Inferior parietal cortex (tissue), 1 donor: ENCODE measurements around the gene TMEM132C.

ENCODE experiments used
- DNase-seq: peaks from one replicate; pipeline ENCODE4 v3.0.0-alpha.2; 2016; ENCODE audit errors: extremely low spot score

Gene TMEM132C

DNA sequence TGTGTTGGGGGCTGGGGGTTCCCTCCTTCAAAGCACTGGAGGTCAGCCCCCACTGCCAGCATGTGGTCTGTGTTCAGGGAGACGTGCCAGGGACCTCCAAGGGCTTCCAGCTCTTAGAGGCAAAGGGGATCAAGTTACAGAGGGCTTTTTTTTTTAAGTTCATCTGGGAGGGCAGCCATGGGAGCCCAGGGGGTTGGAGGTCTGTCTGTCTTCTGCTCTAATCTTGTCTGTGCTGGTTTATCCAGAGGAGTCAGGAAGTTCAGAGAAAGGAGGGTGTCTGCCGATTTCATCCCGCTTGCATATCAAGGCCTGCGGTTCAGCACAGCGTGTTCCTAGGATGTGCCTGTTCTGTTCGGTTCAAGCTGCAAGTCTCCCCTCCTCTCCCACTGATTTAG, 72.2 kb downstream of the TMEM132C start:
- DNase-seq, result no peak

DNA sequence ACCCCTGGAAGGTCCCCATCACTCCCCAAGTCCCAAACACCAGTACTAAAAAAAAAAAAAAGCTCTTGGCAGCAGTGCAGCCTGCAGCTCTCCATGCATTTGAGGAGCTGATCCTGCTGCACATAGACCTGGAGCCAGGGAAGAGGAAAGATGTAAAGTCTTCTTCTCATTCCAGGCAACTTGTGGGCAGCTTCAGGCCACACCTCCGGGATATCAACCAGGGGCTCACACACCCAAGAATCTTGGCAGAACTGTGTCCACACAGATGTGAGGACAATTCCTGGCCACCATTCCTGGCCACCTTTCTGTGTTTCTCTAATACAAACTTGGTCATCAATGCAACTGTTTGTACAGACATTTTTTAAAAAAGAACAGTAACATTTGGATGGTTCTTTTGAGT, 72.7 kb downstream of the TMEM132C start:
- no peak for DNase-seq

DNA sequence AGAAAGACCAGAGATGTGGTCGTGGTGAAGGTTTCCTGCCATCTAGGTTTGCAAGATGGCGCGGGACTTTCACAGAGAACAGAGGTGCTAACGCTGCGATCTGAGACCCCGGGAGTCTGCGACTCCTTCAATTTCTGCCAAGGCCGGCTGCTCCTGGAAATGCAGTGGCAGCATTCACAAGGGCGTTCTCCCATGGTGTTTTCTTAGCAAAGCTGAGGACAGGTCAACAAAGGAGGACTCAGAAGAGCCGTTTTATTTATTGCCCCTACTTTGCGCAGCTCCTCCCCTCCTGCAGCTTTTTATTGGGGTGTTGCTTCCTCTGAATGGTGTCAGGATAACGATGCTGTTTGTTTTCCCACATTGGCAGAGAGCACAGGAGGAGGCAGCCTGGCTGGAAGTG, 86.3 kb downstream of the TMEM132C start:
- no peak for DNase-seq

DNA sequence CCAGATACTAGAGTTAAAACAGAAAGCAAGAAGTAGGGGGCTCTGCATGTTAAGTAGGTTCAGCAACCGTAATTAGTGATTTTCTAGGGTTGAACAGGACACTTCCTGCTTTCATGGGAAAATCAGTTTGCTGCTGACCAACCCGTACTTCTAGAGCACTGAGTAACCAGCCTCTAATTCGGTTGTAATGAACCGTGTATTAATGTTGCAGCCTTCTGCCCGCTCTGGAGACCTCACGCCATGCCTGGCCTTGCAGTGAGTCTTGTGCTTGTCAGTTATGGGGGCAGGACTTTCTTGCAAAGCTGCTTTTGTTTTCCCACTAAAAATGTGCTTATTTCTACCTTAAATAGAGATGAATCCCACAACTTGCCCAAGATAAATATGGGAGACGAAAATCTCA, 89.6 kb downstream of the TMEM132C start:
- no peak for DNase-seq

DNA sequence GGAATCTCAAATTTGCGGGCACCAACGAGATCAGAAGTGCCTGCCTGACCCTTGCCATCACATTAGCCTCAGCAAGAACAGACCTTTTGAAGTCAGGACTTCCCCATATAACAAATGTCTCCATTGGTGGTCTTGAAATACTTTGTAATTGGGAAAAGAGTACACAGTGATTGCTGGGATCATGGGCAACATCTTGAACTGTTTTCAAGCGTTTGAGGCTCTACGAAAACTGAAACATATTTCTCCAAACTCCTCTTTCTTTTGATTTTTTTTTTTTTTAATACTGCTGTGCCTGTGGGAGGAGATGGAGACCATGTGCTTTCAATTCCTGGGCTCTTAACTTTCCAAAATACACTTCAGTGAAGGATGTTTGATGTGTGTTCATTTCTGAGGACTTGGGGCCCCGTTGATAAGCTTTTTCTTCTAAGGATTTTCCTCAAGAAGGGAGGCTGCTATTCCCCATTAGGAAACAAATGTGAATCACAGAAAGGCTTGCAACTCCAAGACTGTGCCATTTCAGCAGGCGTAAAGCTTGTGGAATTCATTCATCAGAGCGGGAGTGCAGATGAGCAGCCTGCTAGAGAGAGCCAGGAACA, 94.5 kb downstream of the TMEM132C start:
- no peak for DNase-seq

DNA sequence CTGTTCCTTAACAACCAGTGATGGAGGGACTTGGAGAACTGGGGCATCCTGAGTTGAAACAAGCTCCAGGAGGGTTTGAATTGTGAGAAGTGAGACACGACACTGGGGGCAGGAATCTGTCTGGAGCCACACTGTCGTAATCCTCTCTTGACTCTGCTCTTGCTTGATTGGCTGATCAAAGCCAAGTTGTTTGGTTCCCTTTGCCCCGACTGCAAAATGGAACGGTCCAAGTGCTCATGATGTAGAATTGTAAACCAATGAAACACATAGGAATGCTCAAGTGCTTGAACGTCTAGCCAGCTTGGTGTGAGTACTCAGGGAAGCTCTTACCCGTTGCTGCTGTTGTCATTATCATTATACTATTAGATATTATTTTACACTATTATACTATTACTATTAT, 98.1 kb downstream of the TMEM132C start:
- DNase-seq, result no peak

DNA sequence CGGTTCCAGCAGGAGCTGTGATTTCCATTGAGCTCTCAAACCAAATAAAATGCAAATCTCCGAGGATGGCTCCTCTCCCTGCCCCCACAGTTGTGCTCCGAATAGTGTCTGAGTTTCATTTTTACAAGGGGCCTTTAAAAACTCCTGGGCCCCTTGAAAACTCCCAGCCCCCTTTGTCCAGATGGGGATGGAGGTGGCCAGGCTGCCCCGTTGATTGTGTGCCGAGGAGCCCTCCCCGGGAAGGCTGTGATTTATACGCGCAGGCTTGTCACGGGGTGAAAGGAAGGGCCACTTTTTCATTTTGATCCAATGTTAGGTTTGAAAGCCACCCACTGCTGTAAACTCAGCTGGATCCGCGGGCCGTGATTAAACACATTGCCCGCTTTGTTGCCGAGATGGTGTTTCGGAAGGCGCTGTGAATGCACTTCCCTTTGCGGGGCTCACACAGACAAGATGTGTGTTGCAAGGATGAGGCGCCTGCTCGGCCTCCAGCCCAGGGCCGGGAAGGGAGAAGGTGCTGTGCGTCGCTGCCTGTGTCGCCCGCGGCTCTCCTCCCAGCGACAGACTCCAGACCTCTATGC, 98.8 kb downstream of the TMEM132C start:
- peak; percentile 52 for DNase-seq

DNA sequence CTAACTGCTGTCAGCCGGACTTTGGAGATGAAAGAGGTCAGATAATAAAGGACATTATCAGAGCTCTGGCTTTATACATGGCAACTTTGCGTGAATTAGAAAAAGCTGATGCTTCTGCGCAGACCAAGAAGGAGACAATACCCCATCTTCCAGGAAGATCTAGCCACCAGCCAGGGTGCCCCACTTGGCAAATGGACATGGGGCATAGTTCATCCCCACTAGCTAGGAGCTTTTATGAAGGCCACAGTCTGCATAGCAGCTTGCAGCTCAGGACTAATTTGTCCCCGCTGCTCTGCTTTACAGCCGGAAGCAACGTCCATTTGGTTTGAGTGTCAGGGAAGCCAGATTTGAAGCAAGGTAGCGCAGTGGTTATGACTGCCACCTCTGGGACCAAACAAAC, 101.0 kb downstream of the TMEM132C start:
- no peak for DNase-seq

DNA sequence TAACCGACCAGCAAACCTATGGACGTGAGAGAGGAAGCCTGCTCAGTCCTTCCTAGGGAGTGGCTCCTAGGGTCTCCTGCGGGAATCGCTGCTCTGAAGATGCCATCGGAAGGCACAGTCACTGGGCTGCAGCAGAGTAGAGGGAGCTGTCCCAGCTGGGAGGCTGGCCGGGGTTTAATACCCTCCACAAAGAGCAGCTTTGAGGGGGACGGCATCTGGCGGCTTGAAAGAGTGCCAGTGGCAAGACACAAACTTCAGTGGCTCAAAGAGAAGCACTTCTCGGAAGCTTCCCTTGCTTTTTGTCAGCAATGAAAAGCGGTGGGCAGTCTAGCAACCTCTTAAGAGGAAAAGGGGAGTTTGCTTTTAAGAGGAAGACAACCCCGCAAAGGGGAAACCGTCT, 114.6 kb downstream of the TMEM132C start:
- DNase-seq, result peak; percentile 55

DNA sequence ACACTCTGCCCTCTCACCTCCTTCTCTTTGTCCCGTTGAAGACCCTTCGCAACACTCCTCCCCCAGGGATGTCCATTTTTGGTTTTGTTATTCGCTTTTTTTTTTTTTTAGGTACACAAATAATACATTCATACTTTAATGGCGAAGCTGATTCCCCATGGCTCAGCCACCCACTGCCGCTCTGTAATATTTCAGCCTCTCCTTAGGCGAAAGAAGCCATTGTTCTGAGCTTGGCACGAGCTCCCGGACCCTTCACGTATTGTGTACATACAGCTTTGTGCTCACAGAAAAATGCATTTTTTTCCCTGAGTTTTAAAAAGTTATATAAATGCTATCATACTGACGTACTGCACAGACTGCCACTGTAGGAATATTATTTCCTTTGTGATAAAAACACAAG, 115.0 kb downstream of the TMEM132C start:
- DNase-seq, result peak; percentile 67

DNA sequence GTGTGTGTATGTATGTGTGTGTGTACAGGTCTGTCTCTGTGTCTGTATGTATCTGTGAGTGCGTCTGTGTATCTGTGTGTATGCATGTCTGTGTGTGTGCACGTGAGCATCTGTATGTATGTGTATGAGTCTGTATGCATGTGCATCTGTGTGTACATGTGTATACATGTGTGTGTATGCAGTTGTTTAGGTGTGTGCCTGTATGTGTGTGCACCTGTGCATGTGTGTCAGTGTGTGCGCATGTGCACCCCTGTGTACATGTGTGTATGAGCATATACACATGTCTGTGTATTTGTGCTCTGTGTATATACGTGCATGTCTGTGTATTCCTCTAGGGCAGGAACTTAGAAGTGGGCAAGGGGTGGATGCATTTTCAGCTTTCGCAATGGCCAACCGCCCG, 116.0 kb downstream of the TMEM132C start:
- DNase-seq, result no peak

DNA sequence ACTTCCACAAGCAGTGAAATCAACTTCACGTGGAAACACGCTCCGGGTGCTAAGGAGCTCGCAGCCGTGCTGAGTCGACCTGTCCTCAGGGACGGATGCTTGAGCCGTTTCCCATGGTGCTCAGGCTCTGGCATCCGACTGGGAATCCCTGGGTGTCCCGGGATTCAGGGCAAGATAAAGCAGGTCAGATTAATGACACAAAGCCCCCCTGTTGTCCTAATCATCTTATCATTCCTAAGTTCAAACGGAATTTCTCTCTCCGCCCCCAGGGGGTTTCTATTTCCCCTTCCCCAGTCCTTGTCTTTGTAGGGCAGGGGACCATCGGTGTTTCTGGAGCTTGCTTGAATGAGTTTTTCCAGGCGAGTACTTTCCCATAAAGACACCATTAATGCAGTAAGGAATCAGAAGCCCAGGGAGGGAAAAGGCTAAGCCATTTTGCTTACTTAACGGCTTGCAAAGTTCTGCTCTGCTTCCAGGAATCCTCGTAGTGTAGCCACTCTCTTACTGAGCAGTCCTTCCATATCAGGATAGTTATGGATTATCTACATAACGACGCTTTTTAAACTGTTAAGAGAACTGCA, 116.5 kb downstream of the TMEM132C start:
- no peak for DNase-seq

DNA sequence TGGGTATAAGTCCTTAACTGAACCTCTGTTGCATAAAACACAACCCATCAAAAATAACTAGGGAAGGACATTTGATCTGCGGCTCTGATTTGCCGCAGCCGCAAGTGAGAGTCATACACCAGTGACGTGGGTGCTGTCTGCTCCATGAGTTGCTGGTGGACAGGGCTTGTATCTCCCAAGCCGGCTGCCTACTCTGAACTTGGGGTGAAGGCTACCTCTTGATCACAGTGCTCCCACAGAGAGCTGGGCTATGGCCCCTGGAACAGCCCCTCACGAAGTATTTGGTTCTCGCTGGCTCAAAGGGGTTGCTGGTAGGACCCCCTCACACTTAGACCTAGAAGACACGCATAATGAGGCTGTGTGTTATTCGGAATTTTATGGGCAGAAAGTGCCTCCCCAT, 118.8 kb downstream of the TMEM132C start:
- DNase-seq, result no peak

DNA sequence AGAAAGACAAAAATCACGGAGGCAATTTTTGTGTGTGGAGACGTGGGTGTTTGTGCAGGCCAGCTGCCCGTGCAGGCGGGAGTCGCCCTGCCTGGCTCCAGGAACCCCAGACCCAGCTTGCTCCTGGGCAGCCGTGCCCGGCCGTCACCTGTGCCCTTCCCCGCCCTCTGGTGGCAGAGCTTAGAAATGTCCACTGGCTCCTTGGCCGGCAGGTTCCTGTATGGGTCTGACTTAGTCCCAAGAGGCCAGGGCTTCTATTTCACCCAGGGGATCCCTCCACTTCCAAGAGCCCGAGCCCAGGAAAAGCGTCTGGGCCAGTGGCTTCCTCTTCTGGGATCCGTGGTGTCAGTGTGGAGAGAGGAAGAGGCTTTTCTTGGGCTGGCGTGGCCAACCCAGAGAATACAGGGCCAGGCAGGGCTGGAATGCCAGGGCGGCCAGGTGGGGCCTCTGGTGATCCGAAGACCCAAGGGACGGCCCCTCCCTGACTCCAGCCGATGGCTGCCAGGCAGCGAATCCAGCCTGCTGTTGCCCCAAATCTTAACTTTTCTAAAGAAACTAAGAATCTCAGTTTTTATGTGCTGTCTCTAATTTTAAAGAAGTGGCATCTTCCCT, 120.9 kb downstream of the TMEM132C start:
- peak; percentile 48 for DNase-seq

DNA sequence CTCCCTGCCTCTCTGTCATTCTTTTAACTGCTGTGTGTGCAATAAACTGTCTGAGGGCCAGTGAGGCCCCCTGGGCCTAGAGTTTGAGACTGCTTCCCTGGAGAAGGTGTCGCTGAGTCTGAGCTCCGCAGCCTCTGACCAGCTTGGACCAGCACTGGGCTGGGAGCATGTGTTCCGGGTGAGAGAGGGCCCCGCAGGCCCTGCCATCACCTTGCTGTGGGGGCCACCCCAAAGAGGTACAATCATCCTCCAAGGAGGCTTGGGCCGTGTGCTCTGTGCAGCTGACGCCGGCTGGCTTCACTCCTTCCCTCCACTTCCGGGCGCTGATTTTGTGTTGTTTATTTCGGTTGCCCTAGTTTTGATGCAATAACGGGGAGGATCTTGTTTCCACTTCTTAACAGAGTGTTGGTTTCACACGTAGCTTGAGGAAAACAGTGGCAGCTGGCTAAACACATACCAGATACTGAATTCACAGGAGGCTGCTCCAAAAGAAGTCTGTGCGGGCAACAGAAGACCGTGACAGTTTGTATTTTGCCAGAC, 121.6 kb downstream of the TMEM132C start:
- peak; percentile 34 for DNase-seq

DNA sequence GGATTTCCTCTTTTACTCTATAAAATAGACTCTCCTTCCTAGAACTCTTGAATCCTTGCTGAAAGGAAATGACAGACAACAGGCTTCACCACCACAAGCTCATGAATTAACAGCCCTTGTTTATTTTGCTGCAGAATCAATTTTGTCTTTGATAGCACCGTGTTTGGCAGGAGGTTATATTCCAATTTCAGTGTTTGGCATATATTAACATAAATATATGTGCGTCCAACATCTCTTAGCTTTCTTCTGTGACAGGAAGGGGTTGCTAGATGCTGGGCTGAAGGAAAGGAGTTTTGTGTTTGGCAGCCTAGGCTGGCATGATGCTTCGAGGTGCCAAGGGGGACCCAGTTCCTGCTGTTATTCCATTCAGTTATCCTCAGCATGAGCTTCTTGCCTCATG, 126.4 kb downstream of the TMEM132C start:
- DNase-seq, result no peak

DNA sequence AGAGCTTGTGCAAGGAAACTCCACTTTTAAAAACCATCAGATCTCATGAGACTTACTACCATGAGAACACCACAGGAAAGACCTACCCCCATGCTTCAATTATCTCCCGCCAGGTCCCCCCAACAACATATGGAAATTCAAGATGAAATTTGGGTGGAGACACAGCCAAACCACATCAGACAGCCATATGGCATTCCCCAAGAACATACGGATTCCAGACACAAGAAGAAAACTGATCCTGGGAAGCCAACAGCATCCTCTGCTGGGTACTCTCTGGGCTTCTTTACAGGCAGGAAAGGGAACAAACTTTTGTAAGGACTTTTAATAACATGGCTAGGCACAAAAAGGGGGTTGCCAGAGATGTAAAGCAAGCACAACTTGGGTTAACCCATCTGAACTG, 127.2 kb downstream of the TMEM132C start:
- no peak for DNase-seq

DNA sequence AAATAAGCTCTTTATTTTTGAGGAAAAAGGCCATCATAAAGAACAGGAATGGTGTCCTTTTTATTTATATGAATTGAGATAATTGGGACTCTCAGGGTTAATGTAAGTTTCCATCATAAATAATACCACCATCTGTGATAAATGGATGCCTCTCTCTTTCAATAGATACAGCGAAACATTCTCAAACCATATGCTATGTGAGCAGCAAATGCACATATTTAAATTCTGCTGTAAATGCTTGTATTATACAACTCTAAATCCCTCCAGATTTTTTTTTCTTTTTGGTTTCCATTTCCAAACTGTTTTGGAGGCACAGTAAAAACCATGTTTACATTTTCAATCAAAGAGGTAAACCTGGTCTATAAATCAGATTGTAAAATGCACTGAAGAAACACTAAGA, 132.3 kb downstream of the TMEM132C start:
- DNase-seq, result no peak

DNA sequence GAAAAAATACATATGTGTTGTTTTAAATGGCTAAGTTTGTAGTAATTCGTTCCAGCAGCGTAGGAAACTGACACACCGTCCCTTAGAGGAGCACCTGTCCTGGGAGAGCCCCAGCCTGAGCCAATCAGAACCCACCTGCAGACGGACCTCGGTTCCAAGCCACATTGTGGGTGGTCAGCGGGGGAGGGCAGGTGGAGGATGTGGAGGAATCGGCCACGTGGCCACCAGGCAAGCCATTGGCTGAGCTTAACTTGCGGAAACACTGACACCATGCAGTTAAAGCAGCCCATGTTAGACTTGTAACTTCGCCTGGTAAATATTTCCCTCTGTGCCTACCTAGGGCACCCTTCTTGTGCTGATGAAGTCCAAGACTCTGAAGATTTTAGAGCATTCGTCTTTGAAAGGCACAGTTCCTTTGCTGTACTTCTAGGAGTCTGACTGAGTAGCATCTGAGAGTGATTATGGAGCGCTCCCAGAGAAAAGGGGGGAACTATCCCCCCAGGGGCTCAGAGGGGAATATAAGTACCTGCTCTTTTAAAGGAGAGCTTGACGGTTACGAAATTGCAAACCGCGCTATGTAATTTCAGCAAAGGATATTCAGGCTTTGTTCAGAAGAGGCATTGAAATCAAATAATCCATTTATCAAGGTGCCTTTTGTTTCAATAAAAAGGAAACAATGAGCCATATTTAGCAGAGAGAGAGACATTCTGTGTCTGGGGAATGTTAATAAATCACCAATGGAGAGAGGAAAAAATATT, 135.7 kb downstream of the TMEM132C start:
- no peak for DNase-seq

DNA sequence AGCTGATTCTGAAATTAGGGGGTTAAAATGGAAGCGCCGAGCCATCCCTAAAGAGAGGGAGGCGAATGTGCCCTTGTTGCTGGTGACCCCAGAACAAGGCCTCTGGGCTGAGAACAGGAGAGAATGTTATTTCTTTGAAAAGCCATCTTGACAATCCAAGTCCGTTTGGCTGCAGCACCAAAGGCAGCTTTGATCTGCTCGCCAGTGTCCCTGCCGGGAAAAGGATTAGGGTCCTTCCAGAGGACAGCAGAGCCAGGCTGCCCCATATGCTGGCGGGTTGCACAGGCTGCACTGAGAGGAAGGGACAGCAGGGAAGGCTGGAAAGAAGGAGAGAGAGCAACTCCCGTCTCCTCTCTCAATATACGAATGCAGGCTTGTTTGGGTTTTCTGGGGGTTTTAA, 141.7 kb downstream of the TMEM132C start:
- no peak for DNase-seq

DNA sequence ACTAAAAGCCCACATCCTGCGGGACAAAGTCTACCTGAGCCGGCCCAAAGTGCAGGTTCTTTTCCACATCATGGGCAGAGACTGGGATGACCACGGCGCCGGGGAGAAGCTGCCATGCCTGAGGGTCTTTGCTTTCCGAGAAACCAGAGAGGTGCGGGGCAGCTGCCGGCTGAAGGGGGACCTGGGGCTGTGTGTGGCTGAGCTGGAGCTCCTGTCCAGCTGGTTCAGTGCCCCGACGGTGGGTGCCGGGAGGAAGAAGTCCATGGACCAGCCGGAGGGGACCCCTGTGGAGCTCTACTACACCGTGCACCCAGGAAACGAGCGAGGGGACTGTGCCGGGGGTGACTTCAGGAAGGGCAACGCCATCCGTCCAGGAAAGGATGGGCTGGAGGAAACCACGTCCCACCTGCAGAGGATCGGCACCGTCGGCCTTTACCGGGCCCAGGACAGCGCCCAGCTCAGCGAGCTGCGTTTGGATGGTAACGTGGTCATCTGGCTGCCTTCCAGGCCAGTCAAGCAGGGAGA, 148.1 kb downstream of the TMEM132C start:
- no peak for DNase-seq

DNA sequence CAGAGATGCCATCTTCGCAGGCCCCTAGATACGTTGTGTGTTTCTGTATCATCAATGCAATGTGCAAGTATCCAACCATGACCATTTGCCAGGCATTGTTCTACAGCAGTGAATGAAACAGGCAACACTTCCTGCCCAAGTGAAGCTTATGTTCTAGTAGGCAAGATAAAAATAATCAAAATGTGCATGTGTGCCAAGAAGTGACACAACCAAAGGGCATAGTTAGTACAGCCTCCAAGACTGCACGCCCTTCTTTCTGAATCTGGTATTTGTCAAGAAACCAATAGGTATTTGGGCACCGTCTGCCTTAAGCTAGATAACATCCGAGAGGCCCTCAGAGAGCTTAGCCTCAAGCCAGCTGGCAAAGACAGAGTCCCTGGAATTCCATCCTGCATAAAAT, 152.0 kb downstream of the TMEM132C start:
- no peak for DNase-seq
